CD4-positive, alpha-beta T cell treated with Interleukin-17A for 1 hour (primary cell): ENCODE results near the gene RXFP4.
A peak's percentile ranks its signal among the peaks of the same experiment; 100 is the strongest.
"Not testable (repeated sequence)": the region's sequence is repeated elsewhere in the genome, so short reads cannot be mapped to it uniquely, and the experiment has no call there.

Source experiments
- DNase-seq: peaks from one replicate; pipeline ENCODE4 v3.0.0-alpha.2; 2020

Gene RXFP4

GRCh38 chr1:155979597-155980343, 38.3 kb downstream of the RXFP4 start:
- no peak for DNase-seq

DNA sequence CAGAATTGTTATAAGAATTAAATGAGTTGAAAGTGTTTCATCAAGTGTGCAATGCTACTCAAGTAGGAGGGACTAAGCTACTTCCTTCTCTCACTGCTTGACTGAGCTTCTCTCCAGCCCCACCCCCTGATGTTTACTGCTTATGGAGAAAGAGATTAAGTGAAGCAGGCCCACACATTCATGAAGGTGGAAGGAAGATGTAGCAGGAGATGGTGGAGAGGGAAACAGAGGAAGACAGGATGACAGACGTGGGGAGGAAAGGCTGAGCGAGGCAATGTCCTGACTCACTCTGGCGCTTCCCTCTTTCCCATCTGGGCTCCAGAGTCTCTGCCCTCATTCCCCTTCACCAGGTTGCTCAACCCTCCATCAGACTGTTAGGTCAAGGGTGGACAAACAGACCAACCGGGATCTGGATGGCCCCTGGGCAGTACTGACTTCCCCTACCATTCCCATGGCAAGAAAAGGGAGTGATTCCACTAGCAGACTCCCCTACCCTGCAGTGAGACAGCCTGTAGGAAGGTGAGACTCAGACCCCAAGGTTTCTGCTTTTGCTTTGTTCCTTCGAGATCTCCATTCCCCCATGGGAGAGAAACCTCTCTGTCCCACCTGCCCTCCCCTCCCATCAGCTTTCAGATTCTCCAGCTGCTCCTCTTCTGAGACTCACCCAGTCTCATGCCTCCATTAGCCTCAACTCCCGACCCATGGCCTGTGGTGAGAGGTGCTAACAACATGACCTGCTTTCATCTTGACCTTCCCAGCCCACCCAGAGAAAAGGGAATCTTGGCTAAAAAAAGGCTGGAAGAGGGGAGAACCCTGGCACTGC, 40.0 kb downstream of the RXFP4 start:
- peak; percentile 63 for DNase-seq

GRCh38 chr1:155982106-155982505, 40.7 kb downstream of the RXFP4 start:
- no peak for DNase-seq

DNA sequence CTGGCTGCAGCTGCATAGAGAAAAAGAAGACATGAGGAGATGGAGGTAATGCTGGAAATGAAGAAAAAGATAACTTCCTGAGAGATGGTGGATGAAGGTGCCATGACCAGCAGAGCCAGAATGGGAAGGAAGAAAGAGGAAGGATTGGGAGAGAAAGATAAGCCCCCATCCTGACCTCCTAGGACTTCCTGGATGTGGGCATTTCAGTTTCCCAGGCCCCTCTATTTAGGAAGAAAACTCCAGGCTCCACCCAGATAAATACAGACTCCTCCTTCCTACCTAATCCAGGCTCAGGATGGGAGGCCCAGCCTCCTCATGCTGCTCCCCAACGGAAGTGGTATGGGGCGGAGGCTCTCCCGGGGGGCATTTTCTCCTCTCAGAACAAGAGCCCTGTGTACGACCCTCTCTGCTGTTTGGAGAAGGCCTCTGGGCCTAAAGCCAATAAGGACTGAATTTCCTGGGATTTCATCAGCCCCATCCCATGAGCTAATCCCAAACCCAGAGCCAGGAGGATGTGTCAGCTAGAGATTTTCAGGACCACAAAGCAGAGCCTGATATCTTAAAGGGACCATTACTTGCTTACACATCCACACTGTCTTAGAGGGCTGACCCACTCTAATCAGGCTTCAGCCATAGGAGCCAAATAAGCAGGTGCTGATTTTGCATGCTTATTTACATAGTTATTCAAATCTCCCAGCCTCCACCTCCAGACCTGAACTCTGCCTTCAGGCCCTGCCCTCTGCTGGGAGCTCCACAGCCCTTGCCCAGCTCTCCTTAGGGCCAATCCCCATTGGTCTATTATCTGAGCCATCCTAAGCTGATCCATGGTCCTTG, 42.0 kb downstream of the RXFP4 start:
- no peak for DNase-seq

- DNase-seq: no peak
These were observed 42.9 kb downstream of the RXFP4 start for GRCh38 chr1:155984341-155984740.

DNA sequence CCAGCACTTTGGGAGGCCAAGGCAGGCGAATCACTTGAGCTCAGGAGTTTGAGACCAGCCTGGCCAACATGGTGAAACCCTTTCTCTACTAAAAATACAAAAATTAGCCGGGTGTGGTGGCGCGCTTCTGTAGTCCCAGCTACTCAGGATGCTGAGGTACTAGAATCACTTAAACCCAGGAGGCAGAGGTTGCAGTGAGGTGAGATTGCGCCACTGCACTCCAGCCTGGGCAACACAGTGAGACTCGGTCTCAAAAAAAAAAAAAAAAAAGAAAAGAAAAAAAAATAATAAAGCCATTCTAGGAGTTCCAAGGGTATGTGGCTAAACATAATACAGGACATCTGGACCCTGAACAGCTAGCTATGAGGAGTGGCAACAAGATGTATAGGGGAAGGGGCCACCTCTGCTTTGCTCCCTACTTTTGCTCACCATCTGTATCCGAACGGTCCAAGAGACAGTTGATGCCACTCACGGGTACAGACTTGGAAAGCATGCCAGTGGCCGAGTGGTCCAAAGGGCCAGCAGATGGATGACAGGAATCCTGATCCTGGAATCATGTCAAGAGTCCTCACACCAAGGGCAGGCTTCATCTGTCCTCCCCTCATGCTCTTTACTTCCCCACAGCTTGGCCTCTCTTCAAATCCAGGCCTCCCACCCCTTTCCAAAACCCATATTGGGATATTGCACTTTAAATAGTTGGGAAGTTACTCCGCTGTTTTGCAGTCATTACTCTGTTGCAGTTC, 43.6 kb downstream of the RXFP4 start:
- DNase-seq: not testable (repeated sequence)

- peak; percentile 89 for DNase-seq
These were observed 48.0 kb downstream of the RXFP4 start for GRCh38 chr1:155989242-155990004.

- no peak for DNase-seq
These were observed 48.7 kb downstream of the RXFP4 start for GRCh38 chr1:155990005-155990739.
